HG02973 (cell line): ENCODE results near the gene PSKH1.
"Not testable (repeated sequence)": the region's sequence is repeated elsewhere in the genome, so short reads cannot be mapped to it uniquely, and the experiment has no call there.

ENCODE experiments used
- ATAC-seq: cut with Tn5 transposase; IDR thresholded peaks from one replicate; pipeline ENCODE4 v1.9.1; 2021; ENCODE audit warnings: moderate library complexity; ENCODE audit not compliant: unreplicated experiment

PSKH1 gene

GRCh38 chr16:67892899-67893742, at the start of gene PSKH1:
Gene PSKH1, plus strand, starts transcription at chr16:67893254. Its CDS starts 15,496 bp downstream, at chr16:67908750.
- peak; percentile 86 for ATAC-seq

GRCh38 chr16:67843343-67843765, 49.7 kb upstream of the PSKH1 start:
- no peak for ATAC-seq

GRCh38 chr16:67844497-67844896, 48.6 kb upstream of the PSKH1 start:
- no peak for ATAC-seq

- ATAC-seq: no peak
Measured at GRCh38 chr16:67845291-67846062, 47.6 kb upstream of the PSKH1 start.

- no peak for ATAC-seq
Measured at GRCh38 chr16:67846063-67846319, 47.1 kb upstream of the PSKH1 start.

GRCh38 chr16:67846320-67847063, 46.6 kb upstream of the PSKH1 start, which contains the start of gene NUTF2:
Gene NUTF2, plus strand, starts transcription at chr16:67846933. Its CDS starts 18,198 bp downstream, at chr16:67865131.
- peak; percentile 49 for ATAC-seq

GRCh38 chr16:67847064-67847861, 45.8 kb upstream of the PSKH1 start, which contains the start of gene CENPT:
Gene CENPT, minus strand, starts transcription at chr16:67847693. Its CDS starts 13,834 bp downstream, at chr16:67833859.
- ATAC-seq: peak; percentile 35

- ATAC-seq: no peak
Measured at GRCh38 chr16:67848118-67848517, 44.9 kb upstream of the PSKH1 start.

- ATAC-seq: no peak
Measured at GRCh38 chr16:67853670-67854069, 39.4 kb upstream of the PSKH1 start.

- ATAC-seq: no peak
Measured at GRCh38 chr16:67855789-67856188, 37.3 kb upstream of the PSKH1 start.

GRCh38 chr16:67856927-67857546, 36.0 kb upstream of the PSKH1 start:
- ATAC-seq: no peak

GRCh38 chr16:67857547-67858233, 35.4 kb upstream of the PSKH1 start:
- no peak for ATAC-seq

GRCh38 chr16:67858500-67858899, 34.6 kb upstream of the PSKH1 start:
- ATAC-seq: no peak

- ATAC-seq: no peak
Measured at GRCh38 chr16:67860589-67861398, 32.3 kb upstream of the PSKH1 start.

GRCh38 chr16:67861877-67862276, 31.2 kb upstream of the PSKH1 start:
- ATAC-seq: no peak

- no peak for ATAC-seq
Measured at GRCh38 chr16:67862623-67863583, 30.2 kb upstream of the PSKH1 start.

GRCh38 chr16:67864044-67864443, 29.0 kb upstream of the PSKH1 start:
- not testable (repeated sequence) for ATAC-seq
